Fibroblast of skin of scalp (primary cell): ENCODE results near the gene TBC1D16.

ENCODE experiments used
- DNase-seq: peaks from one replicate; pipeline ENCODE4 v3.0.0-alpha.2; 2013

The TBC1D16 gene

GRCh38 chr17:80024206-80024972 is 11.3 kb downstream of the TBC1D16 start:
- DNase-seq = no peak

GRCh38 chr17:80023481-80024205 is 12.0 kb downstream of the TBC1D16 start:
- no peak for DNase-seq

DNA sequence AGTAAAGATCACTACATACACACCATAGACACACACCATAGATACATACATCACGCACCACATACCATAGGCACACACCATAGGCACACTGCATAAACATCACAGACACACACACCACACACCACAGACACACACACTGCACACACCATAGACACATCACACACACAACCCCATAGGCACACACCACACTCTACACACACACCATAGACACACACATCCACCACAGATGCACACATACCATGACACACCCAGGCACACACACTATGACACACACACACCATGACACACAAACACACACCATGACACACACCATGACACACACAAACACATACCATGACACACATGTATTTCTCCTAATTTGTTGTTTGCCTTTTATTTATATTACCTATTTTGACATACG is 14.1 kb downstream of the TBC1D16 start:
- DNase-seq = no peak

DNA sequence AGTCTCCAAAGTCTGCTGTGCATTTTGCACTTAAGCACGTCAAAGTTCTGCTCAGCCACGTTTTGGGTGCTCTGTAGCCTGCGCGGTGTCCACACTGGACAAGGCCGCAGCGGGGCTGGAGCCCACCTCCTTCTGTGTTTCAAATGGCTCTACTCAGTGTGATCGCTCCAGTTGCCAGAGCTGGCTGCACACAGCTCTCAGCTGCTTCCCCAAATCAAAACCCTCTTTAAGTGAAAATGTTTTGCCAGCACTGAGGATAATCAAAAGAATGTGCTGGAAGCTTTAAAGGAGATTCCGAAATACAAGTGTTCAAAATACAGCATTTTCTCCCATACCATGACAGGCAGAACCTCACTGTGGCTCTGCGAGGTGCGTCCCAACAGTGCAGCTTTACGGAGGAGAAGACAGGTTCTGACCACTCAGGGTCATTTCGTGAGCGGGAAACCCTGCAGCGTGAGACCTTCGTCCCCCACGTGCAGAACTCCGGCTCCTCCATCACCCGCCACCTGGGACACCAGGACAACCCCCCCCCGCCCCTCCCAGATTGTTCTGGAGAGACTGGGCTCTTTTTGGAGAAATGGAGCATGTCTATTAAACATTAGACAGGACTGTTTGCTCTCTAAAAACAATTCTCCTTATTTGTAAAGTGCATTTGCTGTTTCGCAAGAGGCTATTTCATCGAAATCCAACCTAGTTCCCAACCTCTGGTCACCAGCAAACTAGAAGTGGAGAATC is 16.6 kb downstream of the TBC1D16 start:
- DNase-seq = no peak

GRCh38 chr17:80017226-80018010 is 18.3 kb downstream of the TBC1D16 start:
- DNase-seq = no peak

GRCh38 chr17:80012765-80013741 is 22.6 kb downstream of the TBC1D16 start:
- no peak for DNase-seq

GRCh38 chr17:80011989-80012555 is 23.6 kb downstream of the TBC1D16 start:
- DNase-seq = no peak

DNA sequence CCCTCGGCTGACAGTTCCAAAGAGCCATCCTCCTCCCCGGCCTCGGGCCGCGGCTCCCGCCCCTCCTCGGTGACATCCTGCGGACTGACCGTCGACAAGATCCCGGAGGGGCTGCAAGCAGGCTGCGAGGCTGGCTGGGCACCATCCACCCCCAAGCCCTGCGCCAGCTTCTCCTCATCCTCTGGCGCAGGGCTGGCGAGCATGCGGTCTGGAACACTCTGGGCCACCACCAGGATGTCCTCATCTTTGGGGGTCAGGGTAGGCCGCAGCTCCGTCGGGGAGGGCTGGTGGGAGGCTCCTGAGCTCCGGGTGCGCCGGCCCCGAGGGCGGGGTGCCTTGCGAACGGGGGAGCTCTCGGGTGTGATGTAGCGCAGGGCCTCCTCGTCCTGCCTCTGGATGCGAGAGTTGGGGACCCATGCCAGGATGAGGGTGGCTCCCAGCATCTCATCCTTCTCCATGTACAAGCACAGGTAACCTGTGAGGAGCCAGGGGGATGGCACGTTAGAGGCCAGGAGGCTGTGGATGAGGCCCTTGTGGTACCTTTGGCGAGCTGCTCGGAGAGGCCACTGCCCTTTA is 25.3 kb downstream of the TBC1D16 start:
- DNase-seq = no peak

- no peak for DNase-seq
Observed at GRCh38 chr17:80009391-80010282, 26.0 kb downstream of the TBC1D16 start.

DNA sequence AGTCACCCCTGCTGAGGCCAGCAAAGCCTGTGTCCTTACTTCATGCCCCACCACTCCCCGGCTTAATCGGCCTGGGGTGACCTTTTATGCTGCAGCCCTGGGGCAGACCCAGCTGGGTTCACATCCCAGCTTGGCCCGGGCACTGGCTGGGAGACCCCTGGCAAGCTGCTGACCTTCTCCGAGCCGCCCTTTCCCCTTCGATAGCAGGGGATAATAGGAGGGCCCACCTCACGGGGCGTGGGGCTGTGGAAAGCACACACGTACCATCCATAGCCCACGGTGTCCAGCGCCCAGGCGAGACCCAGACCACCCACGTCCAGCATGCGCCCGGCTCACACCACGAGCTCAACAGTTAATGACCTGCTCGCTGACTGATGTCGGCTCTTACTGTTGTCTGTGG is 26.8 kb downstream of the TBC1D16 start:
- DNase-seq = no peak

- peak; percentile 54 for DNase-seq
Observed at GRCh38 chr17:80008383-80008840, 27.3 kb downstream of the TBC1D16 start.

DNA sequence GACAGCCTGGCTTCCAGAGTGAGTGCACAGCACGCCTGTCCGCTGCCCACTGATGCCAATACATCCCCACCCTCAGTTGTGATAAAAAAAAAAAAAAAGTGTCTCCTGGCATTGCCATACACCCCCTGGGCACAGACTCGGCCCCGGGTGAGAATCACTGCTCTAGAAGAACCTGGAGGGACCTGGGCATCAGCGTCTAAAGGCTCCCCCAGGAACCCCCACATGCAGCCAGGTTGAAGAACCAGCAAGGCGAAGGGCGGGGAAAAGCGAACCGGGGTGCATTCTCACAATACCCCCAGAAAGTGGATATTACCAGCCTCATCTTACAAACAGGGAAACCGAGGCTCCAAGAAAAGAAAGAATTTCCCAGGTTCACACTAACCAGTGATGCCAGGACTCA is 27.7 kb downstream of the TBC1D16 start:
- DNase-seq = no peak

GRCh38 chr17:80006811-80007752 is 28.6 kb downstream of the TBC1D16 start:
- no peak for DNase-seq

DNA sequence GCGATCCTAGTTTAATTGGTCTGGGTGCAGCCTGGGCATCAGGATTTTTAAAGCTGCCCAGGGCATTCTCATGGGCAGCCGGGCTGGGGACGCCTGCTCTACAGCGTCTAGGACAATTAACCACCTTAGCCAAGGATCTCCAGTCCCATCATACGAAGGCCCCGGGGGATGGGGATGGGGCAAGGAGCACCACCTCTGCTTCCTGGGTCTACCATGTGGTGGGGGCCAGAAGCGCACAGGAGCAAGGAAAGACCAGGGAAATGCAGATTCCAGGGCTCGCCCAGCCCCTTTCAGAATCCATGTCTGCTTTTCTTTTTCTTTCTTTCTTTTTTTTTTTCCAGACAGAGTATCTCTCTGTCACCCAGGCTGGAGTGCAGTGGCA is 29.3 kb downstream of the TBC1D16 start:
- DNase-seq = no peak

- peak; percentile 47 for DNase-seq
Observed at GRCh38 chr17:80005360-80006338, 30.0 kb downstream of the TBC1D16 start.

DNA sequence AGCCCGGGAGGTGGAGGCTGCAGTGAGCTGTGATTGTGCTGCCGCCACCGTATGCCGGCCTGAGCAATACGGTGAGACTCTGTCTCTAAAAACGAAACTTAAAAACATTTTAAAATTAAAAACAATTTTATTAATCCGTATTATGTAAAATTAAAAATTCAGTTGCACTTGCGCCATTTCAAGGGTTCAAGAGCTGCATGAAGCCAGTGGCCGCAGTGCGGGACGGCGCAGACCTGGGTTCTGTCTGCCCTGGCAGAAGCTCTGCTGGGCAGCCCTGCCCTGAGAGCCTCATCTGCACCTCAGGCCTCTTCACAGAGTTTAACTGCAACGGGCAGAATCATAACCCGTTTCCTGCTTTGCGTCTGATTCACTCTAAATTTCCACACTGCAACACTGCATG is 31.7 kb downstream of the TBC1D16 start:
- DNase-seq = no peak
